H1 (cell line): ENCODE results near the gene ACAP3.

ENCODE experiments used
- HDAC2 ChIP-seq, 2 experiments: fragments of 300-600 bp in 1 of 2; sonication (generic) in 1 of 2; IDR thresholded peaks; 2 replicates each; pipeline ENCODE4 v1.6.1; 2011 to 2012; ENCODE audit warnings: low read depth in 2 of 2, low read length in 2 of 2, mild to moderate bottlenecking in 2 of 2, moderate library complexity in 2 of 2, borderline replicate concordance in 1 of 2, inconsistent platforms in 1 of 2
- HDAC6 ChIP-seq: IDR thresholded peaks from one replicate; pipeline ENCODE4 v1.7.1; 2012; ENCODE audit warnings: low read depth, mild to moderate bottlenecking, inconsistent platforms, low read length, moderate library complexity
- KDM5A ChIP-seq: fragments of 200-600 bp; IDR thresholded peaks from 2 replicates; pipeline ENCODE4 v1.7.1; 2012; ENCODE audit warnings: mild to moderate bottlenecking, low read length, inconsistent platforms, mixed read lengths
- POLR2A ChIP-seq, 2 experiments: IDR thresholded peaks; 1 replicate in 1 of 2; 2 replicates in 1 of 2; pipeline ENCODE4 v1.6.1; 2011; ENCODE audit warnings: low read depth in 2 of 2, low read length in 2 of 2, mild to moderate bottlenecking in 2 of 2; ENCODE audit errors: control extremely low read depth in 1 of 2
- RNF2 ChIP-seq: fragments of 200-900, 300-1000 bp; sonication (generic); IDR thresholded peaks from 2 replicates; pipeline ENCODE4 v1.7.1; 2016; ENCODE audit warnings: borderline replicate concordance, low read depth, mild to moderate bottlenecking, antibody characterized with exemption, low read length; ENCODE audit not compliant: poor library complexity, severe bottlenecking; ENCODE audit errors: missing control alignments
- SIN3A ChIP-seq, 2 experiments: IDR thresholded peaks in 1 of 2; conservative IDR thresholded peaks in 1 of 2; 2 replicates each; pipeline ENCODE4 v1.6.1; 2011 to 2012; ENCODE audit warnings: low read length in 2 of 2, improper control_type of control experiment in 1 of 2, low read depth in 1 of 2, mild to moderate bottlenecking in 1 of 2
- SUZ12 ChIP-seq: fragments of 200-600 bp; sonication (generic); IDR thresholded peaks from 2 replicates; pipeline ENCODE4 v1.6.1; 2012; ENCODE audit warnings: mild to moderate bottlenecking, inconsistent platforms, low read length, moderate library complexity, mixed read lengths
- TAF1 ChIP-seq: IDR thresholded peaks from 2 replicates; pipeline ENCODE4 v1.6.1; 2011; ENCODE audit warnings: mild to moderate bottlenecking, low read depth, low read length
- USF2 ChIP-seq: IDR thresholded peaks from 2 replicates; pipeline ENCODE4 v1.6.1; 2011; ENCODE audit warnings: low read length, improper control_type of control experiment
- ZNF274 ChIP-seq: IDR thresholded peaks from 2 replicates; pipeline ENCODE4 v1.7.0; 2012; ENCODE audit warnings: low read length, borderline replicate concordance; ENCODE audit errors: extremely low read depth
- TF ChIP-seq, protein P1 (sequence below), 3 experiments: IDR thresholded peaks; 1 replicate in 2 of 3; 2 replicates in 1 of 3; pipeline versions ENCODE4 v1.5.1 to v1.6.1; 2011; ENCODE audit warnings: low read length in 3 of 3, mild to moderate bottlenecking in 3 of 3, inconsistent platforms in 2 of 3, low read depth in 1 of 3, moderate library complexity in 1 of 3; ENCODE audit not compliant: insufficient read depth in 1 of 3; ENCODE audit errors: control extremely low read depth in 1 of 3

- no peak for TF ChIP-seq SIN3A (conservative IDR thresholded peaks at IDR 0.05 in 1 of 2, IDR thresholded peaks at IDR 0.05 in 1 of 2; ENCODE audit: low read depth in 1 of 2, low read length in 2 of 2)
- no peak; a peak in 1 of 4 replicates for TF ChIP-seq HDAC2 (IDR thresholded peaks at IDR 0.05; ENCODE audit: borderline replicate concordance in 1 of 2, low read depth in 2 of 2, low read length in 2 of 2)
- no peak for TF ChIP-seq KDM5A
- no peak for TF ChIP-seq POLR2A (IDR thresholded peaks at IDR 0.05; ENCODE audit: control extremely low read depth in 1 of 2, low read depth in 2 of 2, low read length in 2 of 2)
- TF ChIP-seq HDAC6 = no peak
- 0 out of 2 replicates have a peak, but pooled peaks have one; percentile 37 for TF ChIP-seq SUZ12
- no peak for TF ChIP-seq ZNF274
- TF ChIP-seq, protein P1, sequence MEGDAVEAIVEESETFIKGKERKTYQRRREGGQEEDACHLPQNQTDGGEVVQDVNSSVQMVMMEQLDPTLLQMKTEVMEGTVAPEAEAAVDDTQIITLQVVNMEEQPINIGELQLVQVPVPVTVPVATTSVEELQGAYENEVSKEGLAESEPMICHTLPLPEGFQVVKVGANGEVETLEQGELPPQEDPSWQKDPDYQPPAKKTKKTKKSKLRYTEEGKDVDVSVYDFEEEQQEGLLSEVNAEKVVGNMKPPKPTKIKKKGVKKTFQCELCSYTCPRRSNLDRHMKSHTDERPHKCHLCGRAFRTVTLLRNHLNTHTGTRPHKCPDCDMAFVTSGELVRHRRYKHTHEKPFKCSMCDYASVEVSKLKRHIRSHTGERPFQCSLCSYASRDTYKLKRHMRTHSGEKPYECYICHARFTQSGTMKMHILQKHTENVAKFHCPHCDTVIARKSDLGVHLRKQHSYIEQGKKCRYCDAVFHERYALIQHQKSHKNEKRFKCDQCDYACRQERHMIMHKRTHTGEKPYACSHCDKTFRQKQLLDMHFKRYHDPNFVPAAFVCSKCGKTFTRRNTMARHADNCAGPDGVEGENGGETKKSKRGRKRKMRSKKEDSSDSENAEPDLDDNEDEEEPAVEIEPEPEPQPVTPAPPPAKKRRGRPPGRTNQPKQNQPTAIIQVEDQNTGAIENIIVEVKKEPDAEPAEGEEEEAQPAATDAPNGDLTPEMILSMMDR (IDR thresholded peaks at IDR 0.05; ENCODE audit: control extremely low read depth in 1 of 3, insufficient read depth in 1 of 3, low read depth in 1 of 3, low read length in 3 of 3) = no peak
- no peak for TF ChIP-seq USF2
- no peak for TF ChIP-seq TAF1
- TF ChIP-seq RNF2 = no peak
Measured at GRCh38 chr1:1354271-1355247, 46.8 kb upstream of the ACAP3 start.
